ENCODE data around the gene NATD1.

The NATD1 gene

DNA sequence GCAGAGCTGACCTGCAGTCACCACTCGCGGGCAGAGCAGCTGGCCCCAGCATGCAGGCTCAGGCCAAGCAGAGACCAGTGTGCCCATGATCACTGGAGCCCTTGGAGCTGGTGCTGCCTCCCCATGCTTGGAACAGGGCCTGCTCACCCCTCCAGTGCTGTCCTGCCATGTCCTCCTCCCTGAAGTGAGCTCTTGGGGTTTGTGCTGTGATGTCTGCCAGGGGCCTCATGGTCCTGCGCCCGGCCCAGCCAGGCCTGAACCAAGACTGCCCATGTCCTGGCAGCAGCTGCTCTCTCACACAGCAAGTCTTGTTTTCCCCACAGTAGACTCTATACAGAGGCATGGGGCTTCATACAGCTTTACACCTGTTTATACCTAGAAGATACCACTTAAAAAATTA is 63.8 kb downstream of the NATD1 start:
- DNase-seq = no peak
